MM.1S (cell line): ENCODE results near the gene CHCT1.
"Not testable (repeated sequence)": the region's sequence is repeated elsewhere in the genome, so short reads cannot be mapped to it uniquely, and the experiment has no call there.

ENCODE experiments used
- DNase-seq: peaks from one replicate; pipeline ENCODE4 v3.0.0-alpha.2; 2015
- H2AFZ ChIP-seq: fragments of 300-600 bp; sonication (generic); 2 replicates; pipeline ENCODE4 v1.6.0; 2016; ENCODE audit warnings: antibody characterized with exemption, low read length
- H3F3A ChIP-seq: fragments of 300-600 bp; sonication (generic); 2 replicates; pipeline ENCODE4 v1.6.1; 2016; ENCODE audit warnings: mild to moderate bottlenecking, antibody characterized with exemption, low read length, moderate library complexity, mixed read lengths; ENCODE audit not compliant: insufficient read depth
- H3K27ac ChIP-seq: fragments of 300-600 bp; sonication (generic); 2 replicates; pipeline ENCODE4 v1.5.1; 2016; ENCODE audit warnings: mild to moderate bottlenecking, low read length
- H3K27me3 ChIP-seq: fragments of 300-600 bp; sonication (generic); replicated peaks from 2 replicates; pipeline ENCODE4 v1.6.0; 2016; ENCODE audit warnings: low read length; ENCODE audit not compliant: insufficient read depth
- H3K36me3 ChIP-seq: fragments of 300-600 bp; sonication (generic); replicated peaks from 2 replicates; pipeline ENCODE4 v1.6.1; 2016; ENCODE audit warnings: mild to moderate bottlenecking, low read length, mixed read lengths; ENCODE audit not compliant: insufficient read depth
- H3K4me1 ChIP-seq: fragments of 300-600 bp; sonication (generic); 2 replicates; pipeline ENCODE4 v1.6.1; 2016; ENCODE audit warnings: low read length, mixed read lengths
- H3K4me2 ChIP-seq: fragments of 300-600 bp; sonication (generic); 2 replicates; pipeline ENCODE4 v1.6.0; 2016; ENCODE audit warnings: low read depth, low read length
- H3K4me3 ChIP-seq: fragments of 300-600 bp; sonication (generic); 2 replicates; pipeline ENCODE4 v1.5.1; 2016; ENCODE audit warnings: low read length, mixed read lengths
- H3K79me2 ChIP-seq: fragments of 300-600 bp; sonication (generic); 2 replicates; pipeline ENCODE4 v1.6.1; 2016; ENCODE audit warnings: mixed run types, low read length, mixed read lengths
- H3K9ac ChIP-seq: fragments of 300-600 bp; sonication (generic); 2 replicates; pipeline ENCODE4 v1.6.1; 2016; ENCODE audit warnings: low read length, mixed read lengths
- H3K9me2 ChIP-seq: fragments of 300-600 bp; sonication (generic); replicated peaks from 2 replicates; pipeline ENCODE4 v1.6.1; 2016; ENCODE audit warnings: mild to moderate bottlenecking, low read length, mixed read lengths; ENCODE audit not compliant: insufficient read depth
- H3K9me3 ChIP-seq: fragments of 300-600 bp; sonication (generic); replicated peaks from 2 replicates; pipeline ENCODE4 v1.6.1; 2016; ENCODE audit warnings: mild to moderate bottlenecking, low read length, mixed read lengths; ENCODE audit not compliant: insufficient read depth
- H4K20me1 ChIP-seq: fragments of 300-600 bp; sonication (generic); 2 replicates; pipeline ENCODE4 v1.6.1; 2016; ENCODE audit warnings: mild to moderate bottlenecking, low read length, moderate library complexity, mixed read lengths; ENCODE audit not compliant: insufficient read depth
- EZH2 ChIP-seq: fragments of 300-600 bp; sonication (generic); optimal IDR thresholded peaks from 2 replicates; pipeline ENCODE3; 2017; ENCODE audit warnings: low read depth, mild to moderate bottlenecking, antibody characterized with exemption, low read length, mixed read lengths
- EZH2phosphoT487 ChIP-seq: fragments of 300-600 bp; sonication (generic); IDR thresholded peaks from 2 replicates; pipeline ENCODE4 v1.6.1; 2018; ENCODE audit warnings: antibody characterized with exemption, low read length
- TF ChIP-seq, protein P1 (sequence below): fragments of 300-600 bp; sonication (generic); IDR thresholded peaks from 2 replicates; pipeline ENCODE4 v1.5.1; 2016; ENCODE audit warnings: antibody characterized with exemption, low read length, mixed read lengths

Gene CHCT1

DNA sequence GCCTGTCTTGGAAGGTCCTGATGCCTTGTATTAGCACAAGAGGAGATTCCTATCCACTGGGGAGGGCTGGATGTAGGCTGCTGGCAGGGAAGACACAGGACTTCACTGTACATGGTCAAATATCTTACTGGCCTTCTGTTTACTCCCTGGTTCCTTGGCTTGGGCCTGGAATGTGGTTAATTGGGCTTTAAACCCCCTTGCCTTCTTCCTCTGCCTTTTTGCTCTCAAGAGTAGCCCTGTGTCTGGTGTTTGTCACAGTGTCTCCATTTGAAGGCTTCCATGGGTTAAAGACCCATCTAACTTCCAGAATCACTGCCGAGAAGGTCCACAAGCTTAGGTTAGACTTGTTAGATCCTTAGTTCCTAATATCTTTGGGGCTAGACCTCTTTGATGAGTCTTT, 7.1 kb upstream of the CHCT1 start:
- TF ChIP-seq EZH2 (no peak), EZH2phosphoT487 (no peak)
- TF ChIP-seq, protein P1, sequence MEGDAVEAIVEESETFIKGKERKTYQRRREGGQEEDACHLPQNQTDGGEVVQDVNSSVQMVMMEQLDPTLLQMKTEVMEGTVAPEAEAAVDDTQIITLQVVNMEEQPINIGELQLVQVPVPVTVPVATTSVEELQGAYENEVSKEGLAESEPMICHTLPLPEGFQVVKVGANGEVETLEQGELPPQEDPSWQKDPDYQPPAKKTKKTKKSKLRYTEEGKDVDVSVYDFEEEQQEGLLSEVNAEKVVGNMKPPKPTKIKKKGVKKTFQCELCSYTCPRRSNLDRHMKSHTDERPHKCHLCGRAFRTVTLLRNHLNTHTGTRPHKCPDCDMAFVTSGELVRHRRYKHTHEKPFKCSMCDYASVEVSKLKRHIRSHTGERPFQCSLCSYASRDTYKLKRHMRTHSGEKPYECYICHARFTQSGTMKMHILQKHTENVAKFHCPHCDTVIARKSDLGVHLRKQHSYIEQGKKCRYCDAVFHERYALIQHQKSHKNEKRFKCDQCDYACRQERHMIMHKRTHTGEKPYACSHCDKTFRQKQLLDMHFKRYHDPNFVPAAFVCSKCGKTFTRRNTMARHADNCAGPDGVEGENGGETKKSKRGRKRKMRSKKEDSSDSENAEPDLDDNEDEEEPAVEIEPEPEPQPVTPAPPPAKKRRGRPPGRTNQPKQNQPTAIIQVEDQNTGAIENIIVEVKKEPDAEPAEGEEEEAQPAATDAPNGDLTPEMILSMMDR: no peak
- no peak overlapping the region for H2AFZ ChIP-seq
- no peak overlapping the region for H3K4me3 ChIP-seq
- H3K79me2 ChIP-seq: no peaks in the 10 kb centered on the region
- no peaks in the 10 kb centered on the region for H4K20me1 ChIP-seq
- DNase-seq: no peak
- H3K4me2 ChIP-seq: no peak overlapping the region
- H3K27me3 ChIP-seq: no peaks in the 10 kb centered on the region
- H3K9ac ChIP-seq: no peak overlapping the region
- no peaks in the 10 kb centered on the region for H3K9me2 ChIP-seq
- H3K4me1 ChIP-seq: no peaks in the 10 kb centered on the region
- no peaks in the 10 kb centered on the region for H3F3A ChIP-seq
- H3K27ac ChIP-seq: no peak overlapping the region
- H3K9me3 ChIP-seq: no peaks in the 10 kb centered on the region
- H3K36me3 ChIP-seq: no peaks in the 10 kb centered on the region

DNA sequence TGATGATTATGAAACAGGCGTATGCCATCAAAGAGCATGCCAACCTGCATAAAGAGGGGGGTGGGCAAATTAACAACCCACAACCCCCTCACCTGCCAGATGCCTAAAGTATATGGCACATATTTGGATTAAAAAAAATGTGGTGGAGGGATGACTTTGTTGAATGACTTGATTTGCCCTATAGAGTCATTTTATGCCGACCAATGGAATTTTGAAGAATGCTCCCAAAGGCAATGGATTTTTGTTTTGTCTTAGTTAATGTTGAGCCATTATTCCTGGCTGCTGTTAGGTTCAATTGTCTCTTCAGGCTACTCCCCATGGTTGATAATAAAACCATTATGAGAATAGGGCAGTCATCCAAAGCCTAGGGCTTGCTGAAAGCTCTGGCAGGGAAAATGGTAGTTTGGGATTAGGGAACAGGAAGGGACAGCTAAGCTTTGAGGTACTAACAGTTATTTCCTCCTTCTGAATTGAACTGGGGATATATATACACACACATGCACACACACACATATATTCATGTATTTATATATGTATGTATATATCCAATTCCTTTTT, 5.8 kb upstream of the CHCT1 start:
- no peak overlapping the region for H3K4me2 ChIP-seq
- no peaks in the 10 kb centered on the region for H3F3A ChIP-seq
- DNase-seq: no peak
- no peaks in the 10 kb centered on the region for H3K9me3 ChIP-seq
- H3K27ac ChIP-seq: no peak overlapping the region
- H3K9ac ChIP-seq: no peak overlapping the region
- no peaks in the 10 kb centered on the region for H3K4me1 ChIP-seq
- no peaks in the 10 kb centered on the region for H4K20me1 ChIP-seq
- no peaks in the 10 kb centered on the region for H3K9me2 ChIP-seq
- H3K79me2 ChIP-seq: no peaks in the 10 kb centered on the region
- no peak overlapping the region for H2AFZ ChIP-seq
- TF ChIP-seq EZH2phosphoT487: no peak
- TF ChIP-seq, protein P1: no peak
- no peak for TF ChIP-seq EZH2
- H3K36me3 ChIP-seq: no peaks in the 10 kb centered on the region
- H3K27me3 ChIP-seq: no peaks in the 10 kb centered on the region
- no peak overlapping the region for H3K4me3 ChIP-seq

DNA sequence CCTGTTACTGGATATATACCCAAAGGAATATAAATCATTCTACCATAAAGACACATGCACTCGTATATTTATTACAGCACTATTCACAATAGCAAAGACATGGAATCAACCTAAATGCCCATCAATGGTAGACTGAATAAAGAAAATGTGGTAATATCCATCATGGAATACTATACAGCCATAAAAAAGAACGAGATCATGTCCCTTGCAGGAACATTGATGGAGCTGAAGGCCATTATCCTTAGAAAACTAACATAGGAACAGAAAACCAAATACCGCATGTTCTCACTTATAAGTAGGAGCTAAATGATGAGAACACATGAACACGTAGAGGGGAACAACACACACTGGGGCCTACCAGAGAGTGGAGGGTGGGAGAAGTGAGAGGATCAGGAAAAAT, 3.3 kb upstream of the CHCT1 start:
- not testable (repeated sequence) for H3K9ac ChIP-seq, H3K36me3 ChIP-seq, H3K9me3 ChIP-seq, H3F3A ChIP-seq, H3K4me3 ChIP-seq, H2AFZ ChIP-seq, H3K27ac ChIP-seq, H4K20me1 ChIP-seq, H3K4me1 ChIP-seq, H3K4me2 ChIP-seq, H3K9me2 ChIP-seq, H3K79me2 ChIP-seq, DNase-seq, H3K27me3 ChIP-seq

DNA sequence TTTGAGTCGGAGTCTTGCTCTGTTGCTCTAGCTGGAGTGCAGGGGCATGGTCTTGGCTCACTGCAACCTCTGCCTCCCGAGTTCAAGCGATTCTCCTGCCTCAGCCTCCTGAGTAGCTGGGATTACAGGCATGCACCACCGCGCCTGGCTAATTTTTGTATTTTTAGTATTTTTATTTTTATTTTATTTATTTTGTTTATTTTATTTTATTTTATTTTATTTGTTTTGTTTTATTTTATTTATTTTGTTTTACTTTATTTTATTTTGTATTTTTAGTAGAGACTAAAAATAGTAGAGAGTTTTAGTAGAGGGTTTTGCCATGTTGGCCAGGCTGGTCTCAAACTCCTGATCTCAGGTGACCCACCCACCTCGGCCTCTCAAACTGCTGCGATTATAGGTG, 2.4 kb upstream of the CHCT1 start:
- not testable (repeated sequence) for H3K27me3 ChIP-seq, H3K79me2 ChIP-seq, H3K9ac ChIP-seq, H3K27ac ChIP-seq, H2AFZ ChIP-seq, H3K9me3 ChIP-seq, H3K36me3 ChIP-seq, H3F3A ChIP-seq, H3K9me2 ChIP-seq, DNase-seq, H3K4me3 ChIP-seq, H4K20me1 ChIP-seq, H3K4me2 ChIP-seq, H3K4me1 ChIP-seq
